HG03571 (cell line): ENCODE results near the gene SKOR2.

Source experiments
- ATAC-seq: cut with Tn5 transposase; IDR thresholded peaks from one replicate; pipeline ENCODE4 v1.9.1; 2021; ENCODE audit not compliant: unreplicated experiment

Gene SKOR2

DNA sequence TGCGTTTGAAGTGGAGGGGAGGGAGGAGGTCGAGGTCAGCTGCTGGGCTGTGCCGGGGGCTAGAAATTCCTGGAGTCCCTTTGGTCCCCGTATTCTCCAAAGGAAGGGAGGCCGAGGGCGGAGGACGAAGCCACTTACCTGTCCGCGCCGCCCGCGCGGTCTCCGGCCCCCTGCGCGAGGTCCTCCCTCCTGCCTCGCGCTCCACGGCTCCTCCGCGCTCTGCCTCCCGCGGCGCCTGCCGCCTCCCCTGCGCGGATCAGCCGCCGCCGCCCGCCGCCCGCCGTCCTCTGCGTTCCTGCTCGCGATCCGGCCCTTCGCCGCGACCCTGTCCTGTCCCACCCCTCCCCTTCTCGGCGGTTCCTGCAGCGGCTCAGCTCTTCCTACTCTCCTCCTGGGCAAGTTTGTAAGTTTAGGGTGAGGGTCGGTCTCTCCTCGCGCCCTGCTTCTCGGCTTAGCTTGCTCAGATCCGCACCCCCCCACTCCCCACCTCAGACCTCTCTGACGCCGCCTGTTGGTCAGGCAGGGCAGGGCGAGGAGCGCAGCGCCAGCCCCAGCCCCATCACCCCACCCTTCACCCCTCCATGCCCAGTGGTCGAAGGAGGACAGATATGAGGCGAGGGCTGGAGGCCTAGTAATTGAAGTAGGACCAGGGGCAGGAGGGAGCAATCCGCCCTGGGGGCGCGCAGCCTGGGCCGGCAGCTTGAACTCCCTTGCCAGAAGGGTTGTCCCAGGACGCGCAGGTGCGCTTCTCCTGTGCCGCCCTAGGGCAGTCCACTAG lies 9.7 kb upstream of the SKOR2 start:
- no peak for ATAC-seq

DNA sequence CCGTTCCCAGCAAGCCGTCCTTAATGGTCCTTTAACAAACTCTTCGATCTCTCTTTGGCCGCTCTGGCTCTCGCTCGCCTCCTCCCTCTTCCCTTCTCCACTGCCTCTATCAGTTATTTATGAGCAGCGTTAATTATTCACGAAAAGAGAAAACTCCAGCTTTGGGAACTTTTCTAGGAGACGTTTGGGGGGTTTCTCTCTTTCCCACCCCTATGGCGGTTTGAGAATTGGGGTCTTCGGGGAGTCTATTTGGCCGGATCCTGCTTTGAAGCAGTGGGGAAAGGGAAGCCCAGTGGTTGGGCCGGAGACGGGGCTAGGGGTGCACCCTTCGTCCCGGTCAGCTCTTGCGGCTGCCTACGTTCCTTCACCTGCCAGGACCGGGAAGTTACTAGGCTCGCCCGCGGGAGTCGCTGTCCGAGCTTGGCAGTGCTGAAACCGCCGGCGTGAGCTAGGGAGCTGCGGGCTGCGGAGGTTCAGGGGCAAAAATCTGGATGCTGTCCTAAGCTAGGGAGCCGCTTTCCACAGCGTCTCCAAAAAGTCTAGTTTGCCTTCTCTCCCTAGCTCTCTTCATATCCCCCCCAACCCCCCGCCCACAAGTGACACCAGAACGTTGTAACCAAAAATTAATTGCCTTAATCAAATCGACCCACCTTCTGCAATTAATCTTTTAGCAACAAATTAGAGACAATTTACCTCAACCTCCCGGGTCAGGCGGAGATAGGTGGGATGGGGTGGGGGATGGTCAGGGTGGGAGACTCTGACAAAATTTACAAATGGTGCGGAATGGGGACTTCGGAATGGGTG lies 8.9 kb upstream of the SKOR2 start:
- no peak for ATAC-seq

DNA sequence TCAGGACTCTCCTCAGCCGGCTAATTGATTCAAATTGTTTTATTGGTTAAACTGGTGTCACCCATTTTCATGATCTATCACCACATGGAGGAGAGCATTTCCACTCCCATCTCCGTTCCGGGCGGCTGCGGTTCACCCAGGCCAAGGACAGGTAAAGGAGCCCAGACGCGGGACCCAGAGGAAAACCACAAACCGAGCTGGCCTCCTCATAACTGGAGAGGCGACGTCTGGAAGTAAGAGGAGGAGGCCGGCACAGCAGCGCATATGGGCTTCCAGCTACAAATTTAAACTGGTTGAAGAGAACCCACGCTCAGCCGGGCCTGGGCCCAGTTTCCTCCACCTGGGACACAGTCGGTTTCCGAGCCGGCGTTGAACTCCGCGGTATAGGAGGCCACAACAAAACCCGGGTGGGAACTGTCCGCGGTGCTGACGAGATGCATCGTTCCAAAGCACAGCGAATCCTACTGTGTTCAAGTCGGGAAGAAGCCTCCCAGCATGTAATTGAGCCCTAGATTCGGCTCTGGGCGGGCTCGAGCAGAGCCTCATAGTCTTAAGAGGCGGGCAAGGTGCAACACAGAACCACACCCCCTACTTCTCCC lies 3.0 kb upstream of the SKOR2 start:
- ATAC-seq = no peak

DNA sequence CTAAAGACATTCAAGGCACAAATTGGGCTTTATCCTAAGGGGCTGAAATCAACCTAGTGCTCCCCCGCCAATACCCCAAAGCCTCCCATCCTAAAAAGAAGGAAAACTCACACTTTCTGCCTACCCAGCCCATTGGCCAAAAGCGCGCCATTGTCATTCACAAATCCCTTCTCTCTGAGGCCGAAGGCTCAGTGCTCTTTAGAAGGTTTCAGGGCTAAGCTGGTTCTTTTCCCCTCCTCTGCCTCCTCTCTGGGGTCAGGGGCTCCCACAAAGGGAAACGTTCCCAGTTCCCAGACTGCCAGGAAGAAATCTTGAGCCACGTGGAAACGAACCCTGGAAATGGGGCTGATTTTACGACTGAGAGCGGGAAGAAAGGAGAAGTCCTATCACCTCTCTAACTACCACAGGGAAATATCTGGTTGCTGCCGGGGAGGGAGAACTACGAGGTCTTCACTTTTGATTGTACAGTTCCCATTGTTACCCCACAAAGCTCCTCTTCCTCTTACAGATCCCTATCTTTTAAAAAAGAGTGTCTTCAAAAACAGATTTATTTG lies 1.7 kb upstream of the SKOR2 start:
- no peak for ATAC-seq

DNA sequence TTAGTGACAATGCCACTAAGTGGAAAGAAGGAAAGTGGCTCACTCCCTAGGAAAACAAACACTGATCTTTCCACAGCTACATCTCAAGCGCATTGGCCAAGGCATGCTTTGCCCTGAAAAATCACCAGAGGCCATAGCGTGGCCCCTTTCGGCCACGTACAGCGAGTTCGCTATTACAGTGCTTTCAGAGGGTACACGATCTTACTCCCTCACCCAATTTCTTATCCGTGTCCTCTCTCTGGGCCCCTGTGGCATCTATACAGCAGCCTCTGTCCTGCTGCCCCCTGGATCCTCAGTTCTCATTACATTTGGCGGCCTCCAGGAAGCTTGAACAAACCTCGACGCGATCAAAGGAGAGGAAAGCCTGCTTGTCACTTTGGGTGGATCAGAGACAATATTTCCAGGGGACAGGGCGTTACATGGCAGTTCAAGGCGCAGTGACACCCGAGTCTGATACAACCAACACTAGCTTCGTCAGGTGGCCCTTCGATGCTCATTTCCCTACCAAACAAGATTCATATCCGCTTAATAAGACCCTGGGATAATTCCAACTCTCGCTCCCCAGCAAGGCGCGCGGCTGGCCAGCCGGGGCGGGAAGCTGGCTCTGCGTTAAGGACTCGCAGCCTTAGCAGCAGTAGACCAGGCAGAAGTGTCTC lies 941 bp downstream of the SKOR2 start:
- ATAC-seq = no peak

DNA sequence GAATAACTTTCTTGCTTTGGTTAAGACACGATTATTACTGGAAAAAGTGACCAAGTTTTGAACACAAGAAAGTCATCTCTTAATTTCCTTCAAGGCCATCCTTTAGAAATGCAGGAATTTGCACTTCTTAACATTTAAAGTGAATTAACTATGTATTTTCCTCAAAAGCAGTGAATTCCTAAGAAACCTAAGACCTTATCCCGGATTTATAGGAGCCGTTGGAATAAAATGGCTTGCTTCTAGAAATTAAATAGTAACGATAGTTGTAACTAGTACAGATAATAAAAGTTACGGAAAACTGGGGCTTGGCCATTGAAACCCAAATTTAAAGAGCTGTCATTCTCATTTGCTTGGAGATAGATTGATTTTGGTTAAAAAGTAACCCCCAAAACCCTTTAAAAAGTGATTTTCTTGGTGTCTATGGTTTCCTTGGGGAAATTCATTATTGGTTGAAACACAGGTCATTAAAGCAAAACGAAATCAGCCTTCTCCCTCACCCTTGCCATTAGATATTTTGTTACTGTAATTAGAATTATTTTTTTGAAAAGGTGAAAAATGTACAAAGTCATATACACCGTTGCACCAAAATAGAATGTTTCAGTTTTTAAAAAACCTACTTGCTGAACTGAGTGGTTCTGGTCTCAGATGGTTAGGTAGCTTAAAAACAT lies 2.0 kb downstream of the SKOR2 start:
- ATAC-seq = no peak

DNA sequence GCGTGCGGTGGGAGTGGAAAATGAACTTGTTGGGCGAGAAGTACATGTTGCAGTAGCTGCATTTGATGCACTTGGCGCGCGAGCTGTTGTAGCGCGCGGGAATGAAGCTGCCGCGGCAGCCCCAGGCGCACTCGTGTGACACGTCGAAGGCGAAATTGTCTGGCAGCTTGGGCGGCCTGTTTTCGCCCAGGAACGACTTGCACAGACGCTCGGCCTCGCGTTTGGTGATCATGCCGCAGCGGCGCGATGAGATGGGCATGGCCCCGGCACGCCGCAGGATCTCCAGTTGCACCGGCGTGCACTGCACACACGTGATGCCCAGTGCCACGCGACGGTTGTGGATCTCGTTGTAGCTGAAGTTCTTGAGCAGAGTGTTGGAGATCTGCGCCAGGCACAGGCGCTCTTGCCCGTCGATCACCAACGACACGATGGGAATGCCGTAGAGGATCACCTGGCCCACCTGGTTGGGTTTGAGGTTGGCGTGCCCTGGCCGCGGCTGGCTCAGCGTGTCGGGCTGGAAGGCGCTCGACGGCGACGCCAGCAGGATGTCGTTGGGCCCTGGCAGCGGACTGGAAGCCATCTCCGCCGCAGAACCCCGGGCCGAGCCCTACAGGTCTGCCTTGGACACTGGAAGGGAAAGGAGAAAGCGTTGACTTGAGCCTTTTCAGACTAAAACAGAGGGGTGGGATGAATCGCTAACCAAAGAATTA lies 2.7 kb downstream of the SKOR2 start:
- ATAC-seq = no peak

DNA sequence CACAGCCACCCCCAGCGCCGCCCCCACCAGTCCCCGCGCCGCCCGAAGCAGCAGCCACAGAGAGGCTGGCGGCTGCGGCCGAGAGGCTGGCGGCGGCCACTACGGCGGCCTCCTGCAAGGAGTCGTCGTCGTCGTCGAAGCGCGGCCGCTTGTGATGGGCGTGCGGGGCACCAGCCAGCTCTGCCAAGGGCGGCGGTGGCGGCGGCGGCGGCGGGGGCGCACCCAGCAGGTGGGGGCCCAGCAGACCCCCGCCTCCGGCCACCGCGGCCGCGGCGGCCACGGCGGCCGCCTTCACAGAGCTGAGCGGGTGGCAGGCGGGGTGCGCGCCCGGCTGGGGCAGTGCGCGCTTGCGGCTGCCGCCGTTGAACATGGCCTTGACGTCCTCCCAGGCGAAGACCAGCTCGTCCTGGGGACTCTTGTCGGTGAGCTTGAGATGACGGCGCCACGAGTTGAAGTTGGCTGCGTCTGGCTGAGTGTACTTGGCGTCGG lies 3.3 kb downstream of the SKOR2 start:
- no peak for ATAC-seq

DNA sequence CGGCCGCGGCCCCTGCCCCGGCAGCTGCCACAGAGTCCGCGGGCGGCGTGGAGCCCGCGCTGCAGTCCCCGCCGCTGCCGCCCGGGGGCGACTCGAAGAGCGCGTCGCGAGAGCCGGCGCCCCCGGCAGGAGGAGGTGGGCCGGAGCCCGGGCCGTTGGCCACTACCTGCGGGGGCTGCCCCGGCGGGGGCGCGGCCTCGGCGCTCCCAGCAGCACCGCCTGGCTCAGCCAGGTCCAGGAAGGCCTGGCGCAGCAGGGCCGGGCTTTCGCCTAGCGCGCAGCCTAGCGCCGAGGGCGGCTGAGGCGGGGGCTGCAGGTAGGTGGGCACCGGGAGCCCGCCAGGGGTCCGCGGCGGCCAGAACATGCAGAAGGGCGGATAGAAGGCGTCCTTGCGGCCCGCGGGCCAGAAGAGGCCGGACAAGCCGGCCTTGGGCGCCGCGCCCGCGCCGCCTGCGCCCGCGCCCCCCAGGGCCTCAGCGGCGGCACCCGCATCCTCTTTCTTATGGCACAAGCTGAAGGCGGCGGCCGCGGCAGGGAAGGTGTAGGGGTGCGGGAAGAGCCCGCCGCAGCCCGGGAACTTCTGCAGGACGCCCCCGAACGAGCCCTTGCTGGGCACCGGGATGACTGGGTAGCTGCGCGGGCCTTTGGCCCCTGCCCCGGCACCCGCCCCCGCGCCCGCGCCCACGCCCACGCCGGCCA lies 3.9 kb downstream of the SKOR2 start:
- no peak for ATAC-seq

DNA sequence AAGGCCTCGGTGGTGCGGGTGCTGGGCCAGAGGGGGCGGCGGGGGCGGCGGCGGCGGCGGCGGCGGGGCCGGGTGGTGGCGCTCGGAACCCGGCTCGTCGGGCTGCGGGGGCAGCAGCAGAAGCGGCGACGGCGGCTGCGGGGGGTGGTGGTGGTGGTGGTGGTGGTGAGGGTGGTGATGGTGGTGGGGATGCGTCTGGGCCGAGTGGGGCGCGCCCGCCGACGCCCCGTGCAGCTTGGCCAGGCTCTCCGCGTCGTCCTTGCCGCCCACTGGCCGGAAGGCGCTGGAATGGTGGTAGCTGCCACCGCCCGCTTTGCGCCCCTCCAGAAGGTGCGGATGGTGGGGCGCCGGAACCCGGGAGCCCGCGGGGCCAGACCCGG lies 4.4 kb downstream of the SKOR2 start:
- ATAC-seq = no peak

DNA sequence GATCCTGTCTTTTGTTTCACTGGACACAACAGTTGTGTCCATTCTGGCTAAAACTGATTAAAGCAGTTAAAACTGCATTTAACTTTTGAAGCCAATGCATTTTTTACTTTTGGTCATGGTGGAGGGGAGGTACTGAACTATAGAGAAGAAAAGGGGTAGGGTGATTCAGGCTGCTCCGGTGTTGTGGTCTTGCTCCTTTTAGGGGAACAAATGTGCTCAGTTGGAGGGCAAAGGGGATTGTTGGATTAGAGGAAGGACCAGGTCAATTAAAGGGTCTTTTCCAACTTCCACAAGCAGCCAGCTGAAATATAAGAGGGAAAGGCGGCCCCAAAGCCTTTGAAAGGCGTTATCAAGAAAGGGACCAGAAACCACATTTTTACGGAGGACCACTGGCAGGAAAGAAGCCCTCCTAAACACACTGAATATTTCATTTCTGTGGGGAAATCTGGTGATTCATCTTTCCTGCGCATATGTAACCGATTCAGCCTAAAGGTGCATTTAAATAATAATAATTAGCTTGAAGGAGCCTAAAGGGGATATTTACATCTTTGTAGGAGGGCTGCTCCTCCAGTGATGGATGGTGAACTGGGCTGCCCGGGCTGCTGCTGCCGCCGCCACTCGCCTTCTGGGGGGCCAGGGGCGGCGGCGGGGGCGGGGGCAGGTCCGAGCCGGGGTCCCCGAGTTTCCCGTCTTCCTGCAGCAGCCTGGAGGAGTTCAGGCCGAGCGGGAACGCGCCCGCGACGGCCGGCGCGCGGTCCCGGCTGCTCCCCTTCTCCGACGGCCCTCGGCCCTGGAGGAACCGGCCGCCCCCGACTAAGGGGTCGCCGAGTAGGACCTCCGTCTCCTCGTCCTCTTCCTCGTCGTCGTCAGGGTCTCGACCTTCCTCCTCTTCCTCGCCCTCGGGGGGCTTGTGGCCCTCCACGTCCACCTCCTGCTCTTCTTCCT lies 5.2 kb downstream of the SKOR2 start:
- ATAC-seq = no peak

DNA sequence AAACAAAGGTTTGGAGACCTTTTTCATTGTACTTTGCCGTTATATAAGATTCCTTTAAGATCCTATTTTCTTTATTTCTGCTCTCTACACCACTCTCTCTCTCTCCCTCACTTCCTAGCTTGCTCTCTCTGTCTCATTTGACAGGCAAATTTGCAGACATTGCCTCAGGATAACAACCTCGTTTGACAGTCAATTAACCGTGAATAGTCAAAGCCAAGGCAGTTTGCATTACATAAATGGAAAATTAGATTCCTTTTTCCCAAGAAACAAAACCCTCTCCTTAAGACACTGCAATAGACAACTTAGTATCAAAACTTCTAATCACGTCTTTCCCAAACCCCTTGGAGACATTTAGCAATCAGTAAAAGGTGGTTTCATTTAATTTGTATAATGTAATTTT lies 7.4 kb downstream of the SKOR2 start:
- ATAC-seq = no peak

DNA sequence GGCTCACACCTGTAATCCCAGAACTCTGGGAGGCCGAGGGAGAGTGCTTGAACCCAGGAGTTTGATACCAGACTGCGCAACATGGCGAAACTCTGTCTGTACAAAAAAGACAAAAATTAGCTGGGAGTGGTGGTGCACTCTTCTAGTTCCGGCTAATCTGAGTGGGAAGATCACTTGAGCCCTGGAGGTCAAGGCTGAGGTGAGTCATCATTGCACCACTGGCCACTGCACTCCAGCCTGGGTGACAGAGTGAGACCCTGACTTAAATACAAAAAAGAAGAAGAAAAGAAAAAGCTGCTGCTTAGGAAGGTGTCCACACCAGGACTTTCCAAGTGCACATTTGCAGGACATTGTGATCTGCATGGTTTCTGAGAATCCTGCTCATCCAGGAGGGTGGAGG lies 16.4 kb downstream of the SKOR2 start:
- no peak for ATAC-seq

DNA sequence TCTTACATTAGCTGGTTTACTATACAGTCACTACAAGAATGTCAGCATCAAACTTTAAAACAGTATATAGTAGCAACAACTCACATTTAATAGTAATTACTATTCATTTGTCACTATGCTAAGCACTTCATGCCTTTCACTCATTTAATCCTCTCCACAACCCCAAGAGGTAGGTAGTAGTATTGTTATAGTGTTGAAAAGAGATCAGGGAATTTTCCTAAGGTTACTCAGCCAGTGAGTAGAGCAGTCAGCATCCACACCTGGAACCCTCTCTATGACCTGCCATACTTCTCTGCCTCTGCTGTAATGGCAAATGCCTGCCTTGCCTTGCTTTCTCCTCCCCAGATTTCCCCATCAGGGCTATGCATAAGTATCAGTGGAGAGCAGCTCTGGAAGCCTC lies 24.8 kb downstream of the SKOR2 start:
- no peak for ATAC-seq

DNA sequence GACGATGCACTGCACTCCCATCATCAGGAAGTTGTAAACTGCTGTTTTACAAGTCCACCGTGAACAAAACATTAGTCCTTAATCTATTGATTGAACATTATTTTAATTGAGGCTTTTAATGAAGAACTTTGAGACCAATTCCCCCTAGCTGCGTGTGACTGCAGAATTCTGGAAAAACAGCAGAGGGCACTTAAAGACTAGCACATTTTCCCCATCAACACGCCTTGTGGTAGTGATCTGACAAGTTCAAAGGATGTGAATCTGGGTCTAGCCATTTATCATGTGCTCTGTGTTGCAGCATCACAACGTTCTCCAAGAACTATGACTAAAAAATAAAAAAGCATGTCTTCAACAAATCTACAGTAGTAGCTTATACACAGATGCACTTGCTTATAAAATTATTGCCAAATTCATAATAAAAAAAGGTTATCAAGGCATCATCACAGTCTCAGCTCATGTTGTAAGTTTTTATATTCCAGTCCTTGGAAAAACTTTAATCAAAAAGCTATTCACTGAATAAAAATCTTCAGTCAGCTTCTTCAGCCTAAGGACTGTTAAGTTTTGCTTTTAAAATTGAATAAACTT lies 35.8 kb downstream of the SKOR2 start:
- no peak for ATAC-seq

DNA sequence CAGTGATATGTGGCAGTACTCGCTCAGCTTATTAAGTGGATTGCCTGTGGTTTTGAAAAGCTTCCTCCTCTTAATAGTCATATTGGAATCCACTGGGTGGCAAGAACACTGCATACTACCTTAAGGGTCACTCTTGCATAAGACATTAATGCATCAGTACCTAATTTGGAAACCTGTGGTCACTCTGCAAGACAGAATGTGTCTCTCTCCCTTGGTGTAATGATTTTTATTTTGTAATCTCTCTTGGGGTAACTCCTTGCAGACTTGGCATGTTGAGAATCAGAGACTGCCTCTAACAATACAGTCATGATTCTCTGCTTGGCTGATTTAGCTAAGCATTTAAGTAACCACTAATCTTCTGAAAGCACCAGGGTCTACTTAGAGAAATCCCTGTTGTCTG lies 42.3 kb downstream of the SKOR2 start:
- no peak for ATAC-seq

DNA sequence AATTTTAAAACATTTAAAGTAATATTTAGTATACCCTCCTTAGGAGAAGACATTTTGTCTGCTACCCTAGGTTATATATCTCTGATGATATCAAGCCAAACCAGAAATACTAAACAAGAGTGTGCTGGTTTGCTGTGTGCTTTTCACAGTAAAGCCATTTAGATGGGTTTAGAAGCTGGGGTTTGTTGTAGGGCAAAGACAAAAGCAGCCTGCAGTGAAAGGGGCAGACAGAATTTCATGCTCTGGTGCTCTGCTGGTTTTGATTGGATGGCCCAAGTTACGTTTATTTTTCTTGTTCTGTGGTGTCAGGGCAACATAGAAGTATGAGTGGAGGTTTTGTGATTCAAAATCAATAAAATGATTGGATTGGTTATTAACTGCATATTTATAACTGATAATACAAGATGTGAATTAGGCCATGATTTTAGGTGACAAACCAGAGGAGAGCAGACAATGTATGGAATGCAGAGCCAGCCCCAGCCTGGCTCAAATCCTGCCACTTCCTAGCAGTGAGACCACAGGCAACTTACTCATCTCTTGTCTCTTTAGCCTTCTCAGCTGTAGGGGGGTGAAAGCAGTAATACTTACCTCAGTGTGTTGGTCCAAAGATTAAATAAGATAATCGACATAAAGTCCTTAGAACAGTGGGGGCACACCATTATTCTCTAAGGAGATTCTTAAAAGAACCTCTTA lies 44.4 kb downstream of the SKOR2 start:
- no peak for ATAC-seq
